ENCODE results near the gene UNCX.

Gene UNCX

GRCh38 chr7:1214516-1214915, 18.2 kb upstream of the UNCX start:
- DNase-seq (ENCODE audit: low read depth in 1 of 2, low spot score in 1 of 2): no peak

- no peak for DNase-seq (ENCODE audit: low read depth in 1 of 2, low spot score in 1 of 2)
Measured at GRCh38 chr7:1218541-1219165, 14.0 kb upstream of the UNCX start.

- no peak for DNase-seq (ENCODE audit: low read depth in 1 of 2, low spot score in 1 of 2)
Measured at GRCh38 chr7:1219498-1219897, 13.2 kb upstream of the UNCX start.

- no peak for DNase-seq (ENCODE audit: low read depth in 1 of 2, low spot score in 1 of 2)
Measured at GRCh38 chr7:1220000-1220726, 12.5 kb upstream of the UNCX start.

GRCh38 chr7:1220977-1221745, 11.5 kb upstream of the UNCX start:
- no peak for DNase-seq (ENCODE audit: low read depth in 1 of 2, low spot score in 1 of 2)

GRCh38 chr7:1223196-1223981, 9.3 kb upstream of the UNCX start:
- no peak for DNase-seq (ENCODE audit: low read depth in 1 of 2, low spot score in 1 of 2)

- DNase-seq (ENCODE audit: low read depth in 1 of 2, low spot score in 1 of 2): no peak
Measured at GRCh38 chr7:1224086-1224716, 8.5 kb upstream of the UNCX start.

GRCh38 chr7:1225030-1225429, 7.6 kb upstream of the UNCX start:
- no peak for DNase-seq (ENCODE audit: low read depth in 1 of 2, low spot score in 1 of 2)

- DNase-seq (ENCODE audit: low read depth in 1 of 2, low spot score in 1 of 2): peak in 1 of 2 donors; percentile 19
Measured at GRCh38 chr7:1225441-1226185, 7.1 kb upstream of the UNCX start.

- no peak for DNase-seq (ENCODE audit: low read depth in 1 of 2, low spot score in 1 of 2)
Measured at GRCh38 chr7:1226186-1226901, 6.3 kb upstream of the UNCX start.

- DNase-seq (ENCODE audit: low read depth in 1 of 2, low spot score in 1 of 2): no peak
Measured at GRCh38 chr7:1227071-1227804, 5.4 kb upstream of the UNCX start.

- DNase-seq (ENCODE audit: low read depth in 1 of 2, low spot score in 1 of 2): no peak
Measured at GRCh38 chr7:1227814-1228544, 4.7 kb upstream of the UNCX start.

- no peak for DNase-seq (ENCODE audit: low read depth in 1 of 2, low spot score in 1 of 2)
Measured at GRCh38 chr7:1228545-1229201, 4.0 kb upstream of the UNCX start.

- DNase-seq (ENCODE audit: low read depth in 1 of 2, low spot score in 1 of 2): no peak
Measured at GRCh38 chr7:1229202-1229947, 3.3 kb upstream of the UNCX start.

- DNase-seq (ENCODE audit: low read depth in 1 of 2, low spot score in 1 of 2): no peak
Measured at GRCh38 chr7:1229956-1230355, 2.7 kb upstream of the UNCX start.

- DNase-seq (ENCODE audit: low read depth in 1 of 2, low spot score in 1 of 2): no peak
Measured at GRCh38 chr7:1230411-1231213, 2.1 kb upstream of the UNCX start.

Measured in activated T-helper 1 cell treated with anti-CD3 and anti-CD28 coated beads, Interleukin-2, amount 50 U/mL, for 16 hours (primary cell).